B cell (primary cell): Measurements from ENCODE around the gene TSKS. TPM values are rescaled to one million over a fixed set of nuclear protein-coding genes. Genes with fewer than 3 reads are reported as not detected.
A peak's percentile ranks its signal among the peaks of the same experiment; 100 is the strongest.

Source experiments
- ATAC-seq: fragments of 200-7000 bp; cut with Tn5 transposase; one replicate; pipeline ENCODE4 v1.10.0; 2021; ENCODE audit warnings: low read depth, mild to moderate bottlenecking, moderate number of reproducible peaks, moderate library complexity
- CTCF ChIA-PET: fragments of 350-600 bp; sonication (Branson Sonifier 250); formaldehyde crosslinking; loops from one replicate; lab custom pipeline; 2021; ENCODE audit warnings: antibody characterized with exemption, inconsistent platforms; lab: Charles Lee
- POLR2A ChIA-PET: fragments of 350-600 bp; sonication (Branson Sonifier 250); formaldehyde crosslinking; loops from one replicate; lab custom pipeline; 2021; ENCODE audit warnings: antibody characterized with exemption; lab: Charles Lee
- DNase-seq: peaks from one replicate; pipeline ENCODE4 v3.0.0; 2013
- H2AFZ ChIP-seq: 2 replicates; pipeline ENCODE4 v1.6.1; 2012; ENCODE audit warnings: mild to moderate bottlenecking, low read depth, low read length; ENCODE audit not compliant: insufficient read depth, poor library complexity, severe bottlenecking
- H3K27ac ChIP-seq, 2 donors: 1 replicate in 1 of 2; 2 replicates in 1 of 2; pipeline ENCODE4 v1.5.1; 2012 to 2013; ENCODE audit warnings: low read length in 2 of 2, mild to moderate bottlenecking in 2 of 2, moderate library complexity in 1 of 2
- H3K27me3 ChIP-seq, 4 experiments: fragments of 200-600 bp in 1 of 4; sonication (generic) in 1 of 4; replicated peaks in 1 of 4; 1 replicate in 2 of 4; 2 replicates in 2 of 4; pipeline versions ENCODE4 v1.6.1 to v1.7.0; 2013 to 2016; ENCODE audit warnings: low read length in 3 of 4, mild to moderate bottlenecking in 2 of 4, mixed read lengths in 1 of 4, moderate library complexity in 1 of 4; ENCODE audit not compliant: insufficient read depth in 4 of 4, control insufficient read depth in 3 of 4; ENCODE audit errors: control extremely low read depth in 1 of 4
- H3K36me3 ChIP-seq, 2 experiments: replicated peaks in 1 of 2; 1 replicate in 1 of 2; 2 replicates in 1 of 2; pipeline versions ENCODE4 v1.6.1 to v1.7.1; 2013; ENCODE audit warnings: low read length in 1 of 2; ENCODE audit not compliant: insufficient read depth in 2 of 2, control insufficient read depth in 1 of 2; ENCODE audit errors: control extremely low read depth in 1 of 2, extremely low read depth in 1 of 2
- H3K4me1 ChIP-seq, 2 donors: fragments of 200-600 bp in 1 of 2; sonication (generic) in 1 of 2; 1 replicate in 1 of 2; 2 replicates in 1 of 2; pipeline versions ENCODE4 v1.5.1 to v1.6.1; 2013 to 2017; ENCODE audit warnings: low read length in 2 of 2; ENCODE audit not compliant: control insufficient read depth in 2 of 2, insufficient read depth in 2 of 2
- H3K4me2 ChIP-seq: replicated peaks from 2 replicates; pipeline ENCODE3; 2012; ENCODE audit warnings: mild to moderate bottlenecking, low read depth, low read length; ENCODE audit not compliant: poor library complexity, severe bottlenecking
- H3K4me3 ChIP-seq, 5 experiments: fragments of 200-600 bp in 1 of 5; sonication (generic) in 1 of 5; 1 replicate in 3 of 5; 2 replicates in 2 of 5; pipeline versions ENCODE4 v1.5.1 to v1.7.0; 2011 to 2016; ENCODE audit warnings: low read length in 4 of 5, mild to moderate bottlenecking in 4 of 5, low read depth in 2 of 5, control low read depth in 1 of 5, moderate library complexity in 1 of 5; ENCODE audit not compliant: insufficient read depth in 1 of 5; ENCODE audit errors: control extremely low read depth in 1 of 5, extremely low read depth in 1 of 5
- H3K79me2 ChIP-seq: fragments of 200-600 bp; sonication (generic); one replicate; pipeline ENCODE4 v1.6.0; 2016; ENCODE audit warnings: low read length; ENCODE audit not compliant: control insufficient read depth, insufficient read depth
- H3K9ac ChIP-seq: fragments of 200-600 bp; sonication (generic); 2 replicates; pipeline ENCODE4 v1.6.1; 2017; ENCODE audit warnings: mild to moderate bottlenecking, low read length, moderate library complexity
- H3K9me3 ChIP-seq, 3 donors: one replicate each; pipeline versions ENCODE4 v1.6.1 to v1.7.1; 2013; ENCODE audit warnings: low read length in 2 of 3; ENCODE audit not compliant: control insufficient read depth in 2 of 3, insufficient read depth in 1 of 3; ENCODE audit errors: control extremely low read depth in 1 of 3
- H4K20me1 ChIP-seq: 2 replicates; pipeline ENCODE4 v1.6.0; 2012; ENCODE audit warnings: mild to moderate bottlenecking, low read length; ENCODE audit not compliant: insufficient read depth, control insufficient read depth, poor library complexity, severe bottlenecking
- H3K27ac Mint-ChIP-seq: one replicate; pipeline ENCODE4 v1.8.0; 2021; ENCODE audit warnings: mixed read lengths
- H3K27me3 Mint-ChIP-seq: one replicate; pipeline ENCODE4 v1.8.0; 2021; ENCODE audit warnings: mixed read lengths
- H3K4me1 Mint-ChIP-seq: one replicate; pipeline ENCODE4 v1.8.0; 2021; ENCODE audit warnings: mixed read lengths
- H3K4me3 Mint-ChIP-seq: one replicate; pipeline ENCODE4 v1.8.0; 2021; ENCODE audit warnings: mixed read lengths
- H3K9me3 Mint-ChIP-seq: one replicate; pipeline ENCODE4 v1.8.0; 2022; ENCODE audit warnings: mixed read lengths; ENCODE audit not compliant: insufficient read depth
- CTCF ChIP-seq: fragments of 200-600 bp; IDR thresholded peaks from one replicate; pipeline ENCODE4 v1.8.0; 2022; ENCODE audit warnings: antibody characterized with exemption, mild to moderate bottlenecking
- EZH2 ChIP-seq: IDR thresholded peaks from 2 replicates; pipeline ENCODE4 v1.6.1; 2012; ENCODE audit warnings: borderline replicate concordance, low read depth, mild to moderate bottlenecking, moderate library complexity, low read length; ENCODE audit not compliant: insufficient read depth, poor library complexity, severe bottlenecking
- WGBS: methylation state at CpG from one replicate; pipeline ENCODE4 v1.1.5; 2013; ENCODE audit warnings: missing lambda C conversion rate; ENCODE audit not compliant: insufficient coverage; 5-methylcytosine and 5-hydroxymethylcytosine counted together
- intact Hi-C: fragments of 100-400 bp; cut with micrococcal nuclease; formaldehyde crosslinking; loops from one replicate; pipeline ENCODE4 v1.10.0; 2022
- polyA minus RNA-seq: library from RNA; depleted of rRNA, polyadenylated mRNA; stranded (reverse); fragments of >200 nt; gene quantifications from 2 replicates; pipeline ENCODE4 v1.2.3, GENCODE V29; 2012
- polyA plus RNA-seq: library from polyadenylated mRNA; depleted of rRNA; stranded (reverse); fragments of >200 nt; gene quantifications from 2 replicates; pipeline ENCODE4 v1.2.3, GENCODE V29; 2012
- total RNA-seq, 2 donors: library from RNA; stranded (reverse); fragments of 120-200 nt in 1 of 2; gene quantifications; 1 replicate in 1 of 2; 2 replicates in 1 of 2; pipeline versions ENCODE4 v1.2.3 to v1.2.4, GENCODE V29; 2013 to 2022

TSKS gene
- total RNA-seq (0.15 and 0.56 TPM in 2 replicates), polyA plus RNA-seq (0.18 and 1.4 TPM in 2 replicates), polyA minus RNA-seq (0.60 and 0.78 TPM in 2 replicates)
- 0.44 TPM for total RNA-seq (2013)

GRCh38 chr19:49763230-49763629, at the start of gene TSKS:
TSKS (minus strand) TSS chr19:49763306; CDS start chr19:49763247, 59 bp downstream.
- DNase-seq = no peak
- ATAC-seq = no peak
- Mint-ChIP-seq H3K9me3 (no peaks in the 10 kb centered on the region), H3K27ac (no peak within 1 kb of the TSS), H3K4me1 (peaks cover 19% of the 10 kb centered on the region), H3K4me3 (no peak within 1 kb of the TSS), H3K27me3 (no peaks in the 10 kb centered on the region)
- H3K27ac ChIP-seq = no peak within 1 kb of the TSS
- H3K4me3 ChIP-seq = no peak within 1 kb of the TSS
- H4K20me1 ChIP-seq = peaks cover 10% of the 10 kb centered on the region
- H2AFZ ChIP-seq = peak within 1 kb of the TSS; percentile 38
- H3K4me1 ChIP-seq = peaks cover 13 to 19% of the 10 kb centered on the region in 2 donors
- intact Hi-C loops = no loop called here
- H3K4me2 ChIP-seq = no peak within 1 kb of the TSS
- peaks cover 0 to 3% (median 0%) of the 10 kb centered on the region in 4 experiments for H3K27me3 ChIP-seq
- ChIA-PET CTCF (interaction anchor here (0.7 kb wide), 1 partner anchor 89 kb away, joined by 3 read pairs; no protein-coding TSS in a partner anchor), POLR2A (no interaction called here)
- H3K9ac ChIP-seq = no peak within 1 kb of the TSS
- H3K36me3 ChIP-seq = no peaks in the 10 kb centered on the region
- WGBS = 90% methylated on average over 6 of the region's 6 CpGs
- H3K79me2 ChIP-seq = peaks cover 14% of the 10 kb centered on the region
- H3K9me3 ChIP-seq = no peaks in the 10 kb centered on the region
- TF ChIP-seq CTCF = no peak
- TF ChIP-seq EZH2 = no peak

GRCh38 chr19:49812452-49812996, 49.4 kb upstream of the TSKS start:
- 53% methylated on average over 10 of the region's 11 CpGs for WGBS
- CTCF ChIA-PET = interaction anchor here (0.6 to 1.8 kb wide), 6 partner anchors 31 to 95 kb away, joined by 3 to 7 read pairs (median 6); partner anchors contain the start of gene AP2A1
- Histone ChIP-seq H3K9ac (peak overlapping the region; percentile 99), H3K9me3 (no peaks in the 10 kb centered on the region), H3K4me1 (peaks cover 28 to 49% of the 10 kb centered on the region in 2 donors), H3K79me2 (peaks cover 3% of the 10 kb centered on the region), H3K4me3 (peak overlapping the region; percentile 70 to 100 (median 94)), H4K20me1 (no peaks in the 10 kb centered on the region), H3K4me2 (peak overlapping the region; percentile 95), H3K27me3 (no peaks in the 10 kb centered on the region), H2AFZ (peak overlapping the region; percentile 78), H3K36me3 (no peaks in the 10 kb centered on the region), H3K27ac (peak overlapping the region; percentile 92 to 97)
- Mint-ChIP-seq H3K9me3 (no peaks in the 10 kb centered on the region), H3K27ac (peak overlapping the region; percentile 98), H3K4me1 (peaks cover 51% of the 10 kb centered on the region), H3K4me3 (peak overlapping the region; percentile 97), H3K27me3 (no peaks in the 10 kb centered on the region)
- DNase-seq (no peak), ATAC-seq (no peak)
- intact Hi-C loops = loop anchor here (2.0 kb wide), 2 partner anchors 136 to 212 kb away; partner anchors contain the start of genes PRMT1 and VRK3
- TF ChIP-seq EZH2 (no peak), CTCF (no peak)
- POLR2A ChIA-PET = interaction anchor here (1.2 to 3.3 kb wide), 7 partner anchors 31 to 64 kb away, joined by 4 to 30 read pairs (median 12); partner anchors contain the start of genes AKT1S1, AP2A1, PTOV1 and TBC1D17
